Hippocampal formation (tissue), 2 donors: ENCODE measurements around the gene RHCG.

Experiments
- DNase-seq, 2 donors: peaks; one replicate each; lab custom pipeline; 2025; lab: John Stamatoyannopoulos, UW

The RHCG gene

DNA sequence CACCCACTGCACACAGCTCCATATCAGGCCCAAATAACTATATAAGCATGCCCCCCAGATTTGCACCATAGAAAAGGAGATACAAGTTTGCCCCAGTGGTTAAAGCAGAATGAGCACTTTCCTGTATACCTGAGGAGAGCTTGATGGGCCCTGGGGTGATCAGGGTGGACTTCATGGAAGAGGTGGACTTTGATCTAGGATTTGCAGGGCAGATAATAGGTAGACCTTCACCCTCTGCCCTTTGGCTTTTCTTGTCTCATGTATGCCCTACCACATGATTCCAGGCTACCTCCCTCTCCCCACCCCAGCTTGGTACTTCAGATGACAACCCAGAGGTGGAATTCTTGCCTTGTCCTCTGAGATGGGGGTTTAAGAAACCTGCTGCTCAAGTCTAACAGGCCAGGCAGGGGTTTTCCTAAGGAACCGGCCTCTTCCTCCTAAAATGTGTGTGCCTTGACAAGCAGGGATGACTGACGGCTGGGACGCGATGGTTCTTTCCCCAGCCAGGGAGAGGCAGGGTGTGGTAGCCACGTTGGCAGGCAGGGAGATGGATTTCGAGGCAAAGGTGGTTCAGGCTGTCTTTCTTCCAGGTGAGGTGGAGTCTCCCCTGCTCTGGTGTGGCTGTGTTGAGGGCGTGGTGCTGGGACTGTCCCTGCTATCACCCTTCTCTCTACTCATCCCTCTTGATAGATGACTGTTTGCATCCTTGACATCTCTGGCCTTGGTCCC is 6.6 kb upstream of the RHCG start:
- DNase-seq = no peak

DNA sequence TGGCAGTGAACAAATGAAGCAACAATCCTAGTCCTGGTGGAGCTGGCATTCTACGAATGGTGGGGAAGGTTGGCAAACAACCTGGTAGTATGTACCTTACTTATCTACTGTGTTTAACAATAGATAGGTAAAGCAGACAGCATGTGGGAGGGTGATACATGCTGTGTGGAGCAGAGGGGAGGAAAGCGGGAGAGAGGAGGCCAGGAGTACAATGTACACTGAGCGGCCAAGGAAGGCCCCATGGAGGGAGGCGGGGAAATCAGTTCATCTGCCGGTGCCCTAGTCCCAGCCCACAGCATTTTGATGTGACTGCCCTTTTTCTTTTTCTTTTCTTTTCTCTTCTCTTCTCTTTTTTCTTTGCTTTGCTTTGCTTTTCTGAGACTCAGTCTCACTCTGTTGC is 5.3 kb upstream of the RHCG start:
- no peak for DNase-seq

DNA sequence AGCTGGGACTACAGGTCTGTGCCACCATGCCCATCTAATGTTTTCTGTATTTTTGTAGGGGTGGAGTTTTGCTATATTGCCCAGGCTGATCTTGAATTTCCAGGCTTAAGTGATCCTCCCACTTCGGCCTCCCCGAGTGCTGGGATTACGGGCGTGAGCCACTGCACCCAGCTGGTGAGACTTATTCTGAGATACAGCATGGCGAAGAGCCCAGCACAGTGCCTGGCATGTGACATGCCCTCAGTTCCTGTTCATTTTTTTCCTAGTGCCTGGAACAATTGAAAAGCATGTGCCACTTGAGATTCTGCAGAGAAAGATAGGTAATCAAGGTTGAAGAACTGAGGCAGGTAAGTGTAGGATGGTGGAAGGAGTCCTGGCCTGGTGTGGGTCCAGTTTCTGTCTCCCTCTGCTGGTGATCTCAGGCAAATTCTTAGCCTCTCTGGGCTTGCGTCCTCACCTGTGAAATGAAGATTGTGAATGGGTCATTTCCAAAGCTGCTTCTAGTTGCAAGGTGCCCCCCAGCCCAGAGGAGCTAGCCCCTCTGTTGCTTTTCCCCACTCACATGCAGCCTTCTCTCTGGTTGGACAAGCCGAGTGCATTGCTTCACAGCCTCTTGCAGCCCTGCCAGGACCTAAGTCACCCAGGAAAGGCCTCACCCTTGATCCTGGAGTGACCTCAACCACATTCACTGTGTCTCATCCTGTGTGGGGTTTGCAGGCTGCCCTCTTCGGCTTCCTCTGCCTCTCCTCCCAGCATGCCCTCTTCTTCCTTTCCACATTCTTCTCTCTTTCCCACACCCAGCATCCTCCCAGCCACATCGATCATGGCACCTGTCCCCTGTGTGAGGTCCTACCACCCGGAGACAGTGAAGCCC is 4.3 kb upstream of the RHCG start:
- no peak for DNase-seq

DNA sequence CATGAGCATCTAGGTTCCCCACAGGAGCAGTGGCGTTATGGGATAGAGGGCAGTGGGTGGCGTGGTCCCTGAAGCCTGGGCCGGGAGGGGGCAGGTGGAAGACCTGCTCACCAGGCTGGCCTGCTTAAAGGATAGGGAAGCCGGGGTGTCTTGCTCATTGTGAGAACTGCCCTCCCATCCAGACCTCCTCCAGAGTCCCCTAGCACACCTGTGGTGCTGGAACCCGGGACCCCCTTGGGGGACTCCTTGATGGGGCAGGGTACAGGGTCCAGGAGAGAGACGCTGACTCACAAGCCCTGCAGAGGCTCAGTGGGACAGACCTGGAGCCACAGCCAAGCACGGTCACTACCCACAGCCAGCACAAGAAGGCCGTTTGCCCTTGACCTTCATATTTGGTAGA is 2.8 kb upstream of the RHCG start:
- no peak for DNase-seq

DNA sequence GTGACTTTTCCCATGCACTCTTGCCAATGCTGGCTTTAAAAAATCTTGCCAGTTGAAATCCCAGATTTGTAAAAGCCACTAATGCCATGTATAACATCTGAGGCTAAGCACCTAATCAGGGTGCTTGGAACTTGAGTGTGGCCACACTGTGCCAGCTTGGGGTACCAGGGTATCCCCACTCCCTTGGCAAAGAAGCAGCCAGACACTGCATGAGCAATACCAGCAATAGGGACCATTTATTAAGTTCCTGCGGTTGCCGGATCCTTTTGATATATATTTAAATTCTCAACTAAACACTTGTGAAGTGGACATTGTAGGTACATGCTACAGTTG is 2.2 kb upstream of the RHCG start:
- DNase-seq = no peak

DNA sequence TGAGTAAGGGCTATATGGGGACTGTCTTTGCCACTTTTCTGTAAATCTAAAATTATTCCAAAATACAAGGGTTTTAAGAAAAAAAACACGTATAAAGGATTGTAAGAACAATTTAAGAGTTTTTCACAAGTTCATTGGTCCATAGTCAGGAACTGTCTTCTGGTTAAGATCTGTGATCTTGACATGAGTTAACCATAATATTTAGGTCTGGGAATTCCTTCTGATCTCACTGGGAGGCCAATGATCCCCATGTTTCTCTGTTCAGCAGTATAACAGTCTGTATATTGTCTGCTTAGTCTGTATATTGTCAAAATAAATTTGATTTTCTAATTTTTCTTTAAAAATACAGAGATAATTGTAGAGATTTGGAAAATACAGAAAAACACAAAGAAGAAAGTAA is 848 bp upstream of the RHCG start:
- no peak for DNase-seq

DNA sequence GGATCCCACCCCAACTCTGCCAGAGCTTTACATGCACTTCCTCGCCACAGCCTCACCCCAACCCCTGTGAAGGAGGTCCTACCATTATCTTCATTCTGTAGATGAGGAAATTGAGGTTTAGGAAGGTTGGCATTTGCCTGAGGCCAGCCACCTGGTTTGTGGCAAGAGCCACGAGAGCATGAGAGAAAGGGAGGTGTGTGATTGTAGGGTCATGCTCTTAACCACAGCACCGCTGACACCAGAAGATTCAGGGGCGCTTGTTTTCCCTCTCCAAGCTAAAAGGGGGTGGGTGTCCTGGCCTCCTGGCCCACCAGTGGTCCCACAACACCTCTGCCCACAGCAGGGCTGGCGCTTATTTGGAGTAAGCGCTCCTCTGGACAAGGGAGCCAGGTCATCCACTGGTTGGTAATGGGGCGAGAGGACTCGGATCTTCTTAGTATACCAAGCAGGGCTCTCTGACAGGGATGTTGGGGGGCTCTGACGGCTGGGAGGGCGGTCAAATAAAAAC is 691 bp downstream of the RHCG start:
- no peak for DNase-seq

DNA sequence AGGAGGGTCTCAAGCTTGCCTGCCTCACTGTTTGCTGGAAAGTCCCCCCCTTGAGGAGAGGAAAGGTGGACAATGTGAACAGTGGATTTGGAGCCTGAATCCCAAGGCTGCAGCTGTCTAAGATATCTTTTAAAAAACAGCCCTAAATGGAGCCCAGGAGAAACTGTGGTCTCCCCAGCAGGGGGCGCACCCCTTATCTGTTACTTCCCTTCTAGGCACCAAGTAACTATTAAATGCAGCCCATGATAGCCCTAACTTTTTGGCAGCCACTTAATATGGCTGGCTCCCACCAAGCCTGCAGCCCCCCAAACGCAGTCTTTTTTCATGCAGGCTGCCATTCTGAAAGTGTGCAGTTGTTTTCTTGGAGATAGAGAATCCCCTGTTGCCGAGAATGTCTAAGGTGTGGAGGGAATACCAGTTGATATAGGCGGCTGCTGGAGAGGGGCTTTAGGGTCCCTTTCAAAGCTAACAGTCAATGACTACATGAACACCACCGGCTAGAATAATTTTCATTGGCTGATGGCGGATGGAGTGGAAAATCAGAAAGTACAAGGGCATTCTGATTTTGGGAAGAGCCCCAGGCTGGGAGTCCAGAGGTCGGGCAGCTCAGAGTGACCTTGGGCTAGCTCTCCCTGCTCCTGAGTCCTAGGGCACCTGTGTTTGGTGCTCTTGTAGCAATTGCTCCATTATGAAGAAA is 1.3 kb downstream of the RHCG start:
- no peak for DNase-seq

DNA sequence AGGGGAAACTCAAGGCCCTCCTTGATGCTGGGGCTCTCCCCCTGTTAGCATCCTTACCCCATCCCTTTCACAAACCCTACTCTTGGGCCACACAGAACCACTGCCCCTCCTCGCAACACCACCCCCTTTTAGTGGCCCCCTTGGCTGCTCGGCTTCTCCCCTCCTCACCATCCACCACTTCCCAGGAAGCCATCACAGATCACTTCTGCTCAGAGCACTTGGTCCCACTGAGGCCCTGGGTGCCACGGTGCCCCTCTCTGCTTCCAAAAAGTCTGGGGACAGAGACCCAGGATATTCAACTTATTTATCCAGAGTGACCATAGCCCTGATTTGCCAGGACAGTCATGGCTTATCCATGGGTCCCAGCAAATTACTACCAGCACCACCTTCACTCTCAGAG is 2.4 kb downstream of the RHCG start:
- DNase-seq = no peak

DNA sequence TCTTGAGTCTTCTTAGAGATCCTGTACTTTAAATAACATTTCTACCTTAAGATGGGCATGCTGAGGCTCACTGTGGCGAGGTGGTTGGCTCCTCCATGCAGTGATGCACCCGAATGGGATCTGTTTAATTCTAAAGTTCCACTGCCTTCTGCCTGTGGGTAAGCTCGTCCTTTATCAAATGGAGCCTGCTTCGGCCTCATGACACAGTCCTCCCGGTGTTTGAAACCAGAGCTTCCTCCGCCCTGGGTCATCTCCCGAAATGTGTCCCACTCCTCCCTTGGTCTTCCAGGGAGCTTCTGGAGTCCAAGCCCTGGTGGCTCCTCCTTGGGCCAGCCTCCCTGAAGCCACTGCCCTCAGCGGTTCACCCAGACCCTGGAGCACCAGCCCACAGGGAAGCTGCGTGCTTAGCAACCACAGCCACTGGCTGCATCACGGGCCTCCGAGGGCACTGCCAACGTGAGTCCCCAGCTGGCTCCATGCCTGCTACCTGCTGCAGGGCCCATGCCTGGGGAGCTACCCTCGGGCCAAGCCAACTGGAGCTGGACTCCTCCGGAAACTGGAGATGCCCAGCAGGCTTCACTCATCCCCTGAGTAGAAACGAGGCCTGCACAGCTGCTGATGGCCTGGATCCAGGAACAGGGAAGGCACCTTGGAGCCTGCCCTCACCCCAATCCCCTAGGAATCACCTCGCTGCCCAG is 3.3 kb downstream of the RHCG start:
- no peak for DNase-seq

DNA sequence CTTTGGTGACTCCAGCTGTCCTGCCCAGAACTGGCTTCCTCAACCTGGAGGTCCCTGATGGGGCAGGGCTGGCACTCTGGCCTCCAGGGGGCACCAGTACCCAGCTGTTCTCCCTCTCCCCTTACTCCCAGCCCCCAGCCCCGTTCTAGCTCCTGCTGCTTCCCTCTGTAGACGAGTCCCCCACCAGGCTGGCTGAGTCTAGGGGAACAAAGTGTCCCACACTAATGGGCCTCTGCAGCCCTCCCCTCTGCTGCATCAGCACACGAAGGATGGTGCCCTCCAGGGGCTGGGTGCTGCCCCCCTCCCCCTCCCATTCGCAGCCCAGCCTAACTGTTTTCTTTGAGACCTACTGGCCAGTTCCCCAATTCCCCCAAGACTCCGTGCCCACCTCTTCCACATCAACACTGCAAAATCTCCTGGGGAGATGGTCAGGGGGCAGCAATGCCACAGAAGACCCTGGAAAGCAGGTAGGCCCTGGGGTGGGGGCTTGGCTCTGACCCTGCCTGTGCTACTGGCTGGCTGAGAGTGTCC is 4.2 kb downstream of the RHCG start:
- no peak for DNase-seq

DNA sequence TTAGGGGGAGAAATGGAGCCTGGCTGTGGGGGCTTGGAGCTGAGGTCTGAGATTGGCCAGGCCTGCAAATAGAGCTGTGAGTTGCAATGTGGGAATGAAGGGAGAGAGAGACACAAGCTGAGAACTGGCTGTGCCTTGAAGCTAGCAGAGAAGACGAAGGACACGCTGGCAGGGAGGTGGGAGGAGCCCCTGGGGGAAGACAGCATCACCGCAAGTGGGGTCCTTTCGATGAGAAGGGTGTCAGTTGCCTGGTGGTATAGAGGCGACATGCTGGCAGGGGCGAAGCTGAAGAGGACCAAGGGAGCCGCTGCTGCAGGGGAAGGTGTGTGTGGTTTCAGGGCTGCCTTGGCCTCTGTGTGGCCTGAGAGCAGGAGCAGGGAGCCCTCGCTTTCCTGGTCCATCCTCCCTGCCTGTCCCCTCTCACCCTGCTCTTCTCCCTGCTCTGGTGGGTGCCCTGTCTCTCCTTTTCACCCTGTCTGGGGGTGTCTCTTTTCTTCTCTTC is 5.5 kb downstream of the RHCG start:
- DNase-seq = no peak

DNA sequence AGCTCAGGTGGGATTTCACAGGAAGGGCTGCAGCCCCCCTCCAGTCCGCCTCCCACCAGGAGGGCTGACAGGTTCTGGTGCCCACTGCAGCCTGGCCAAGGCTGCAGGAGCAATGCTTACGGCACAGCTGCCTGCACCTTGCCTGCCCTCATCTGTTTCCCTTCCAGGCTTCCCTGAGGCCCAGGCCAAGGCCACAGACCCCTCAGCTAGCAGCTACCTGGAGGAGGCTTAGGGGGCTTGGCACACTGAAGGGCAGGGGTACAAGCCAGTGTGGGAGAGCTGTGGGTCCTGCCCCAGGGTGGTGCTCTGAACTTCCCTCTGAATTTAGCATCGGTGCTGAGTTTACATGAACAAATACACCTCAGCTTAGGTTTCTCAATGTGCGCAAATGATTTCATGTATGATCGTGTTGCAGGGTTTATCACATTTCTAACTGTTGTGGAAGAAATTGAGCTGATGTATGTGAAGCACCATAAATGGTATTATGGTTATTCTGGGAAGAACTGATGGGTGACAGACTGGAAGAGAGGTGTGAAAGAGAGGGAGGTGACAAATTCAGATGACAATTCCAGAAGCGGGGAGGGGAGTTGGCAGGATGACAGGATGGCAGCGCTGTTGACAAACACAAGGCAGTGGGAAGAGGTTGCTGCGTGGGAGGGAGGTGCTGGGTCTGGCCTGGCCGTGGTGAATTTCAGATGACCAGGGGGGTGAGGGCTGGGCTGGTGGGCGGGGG is 6.1 kb downstream of the RHCG start:
- peak in 1 of 2 donors; percentile 14 for DNase-seq

DNA sequence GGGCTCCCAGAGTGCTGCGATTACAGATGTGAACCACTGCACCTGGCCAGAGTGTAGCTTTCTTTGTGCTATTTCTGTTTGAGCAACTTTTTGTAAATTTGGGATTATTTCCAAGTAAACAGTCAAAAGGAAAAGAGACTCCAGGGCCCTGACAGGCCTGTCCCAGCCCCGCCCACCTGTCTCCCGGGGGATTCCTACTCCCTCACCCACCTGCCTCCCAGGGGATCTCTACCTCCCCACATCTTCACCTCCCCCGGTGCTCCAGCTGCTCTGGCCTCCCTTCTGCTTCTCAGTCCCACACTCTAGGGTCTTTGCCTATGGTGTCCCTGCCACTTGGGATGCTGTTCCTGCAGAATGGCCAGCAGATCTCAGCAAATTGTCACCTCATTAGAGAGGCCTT is 7.0 kb downstream of the RHCG start:
- DNase-seq = no peak

DNA sequence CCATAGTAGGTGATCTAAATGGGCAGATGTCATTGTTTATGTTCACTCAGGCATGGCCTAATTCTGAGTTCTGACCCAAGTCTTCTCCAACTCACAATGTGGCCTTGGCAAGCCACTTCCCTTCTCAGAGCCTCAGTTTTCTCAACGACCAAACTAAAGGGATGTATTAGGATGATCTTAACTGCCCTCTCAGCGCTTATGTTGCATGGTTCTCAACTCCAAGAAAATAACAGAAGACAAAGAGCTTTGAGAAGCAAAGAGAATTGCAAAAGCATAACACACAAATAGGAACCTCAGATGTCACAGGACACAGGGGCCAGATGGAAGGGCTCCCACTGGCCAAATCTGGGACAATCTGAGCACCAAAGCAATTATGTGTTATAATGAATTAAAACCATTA is 8.6 kb downstream of the RHCG start:
- no peak for DNase-seq

DNA sequence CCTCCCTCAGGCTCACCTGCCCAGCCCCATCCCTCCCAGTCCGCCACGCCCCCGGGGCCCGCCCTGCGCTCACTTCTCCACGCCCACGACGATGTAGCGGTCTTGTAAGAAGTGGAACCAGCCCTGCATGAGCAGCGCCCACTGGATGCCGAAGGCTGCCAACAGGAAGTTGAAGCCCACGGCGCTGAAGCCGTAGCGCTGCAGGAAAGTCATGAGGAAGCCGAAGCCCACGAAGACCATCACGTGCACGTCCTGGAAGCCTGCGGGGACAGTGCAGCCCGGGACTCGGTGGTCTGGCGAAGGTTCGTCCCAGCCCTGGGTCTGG is 9.7 kb downstream of the RHCG start:
- no peak for DNase-seq

DNA sequence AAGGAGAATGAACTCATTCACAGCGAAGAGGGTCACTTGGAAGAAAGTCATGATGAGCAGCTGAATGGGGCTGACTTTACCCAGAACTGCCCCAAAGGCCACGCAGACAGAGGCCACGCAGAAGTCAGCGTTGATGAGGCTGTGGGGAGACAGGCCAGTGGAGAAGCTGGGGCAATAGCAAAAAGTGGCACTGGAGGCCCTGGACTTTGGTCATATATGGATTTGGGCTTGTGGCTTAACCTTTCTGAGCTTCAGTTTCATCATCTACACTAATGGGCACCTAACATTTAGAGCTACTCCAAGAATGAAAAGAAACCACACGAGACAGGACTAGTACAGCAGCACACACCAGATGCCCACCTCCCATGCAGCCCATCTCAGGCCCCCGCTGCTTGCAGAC is 13.3 kb downstream of the RHCG start:
- no peak for DNase-seq

DNA sequence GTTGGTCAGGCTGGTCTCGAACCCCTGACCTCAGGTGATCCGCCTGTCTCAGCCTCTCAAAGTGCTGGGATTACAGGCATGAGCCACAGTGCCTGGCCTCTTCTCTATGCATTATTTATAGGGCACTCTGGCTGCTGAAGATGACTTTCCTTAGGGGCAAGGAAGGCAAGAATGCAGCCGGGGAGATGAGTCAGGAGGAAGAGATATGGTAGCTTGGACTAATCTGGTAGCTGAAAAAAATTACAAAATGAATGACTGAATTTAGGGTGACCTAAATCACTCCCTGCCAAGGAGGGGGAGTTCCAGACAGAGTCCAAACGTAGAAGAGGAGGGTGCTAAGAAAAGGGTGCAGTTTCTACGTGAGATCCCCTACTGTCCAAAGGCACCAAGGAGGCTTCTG is 14.2 kb downstream of the RHCG start:
- DNase-seq = no peak

DNA sequence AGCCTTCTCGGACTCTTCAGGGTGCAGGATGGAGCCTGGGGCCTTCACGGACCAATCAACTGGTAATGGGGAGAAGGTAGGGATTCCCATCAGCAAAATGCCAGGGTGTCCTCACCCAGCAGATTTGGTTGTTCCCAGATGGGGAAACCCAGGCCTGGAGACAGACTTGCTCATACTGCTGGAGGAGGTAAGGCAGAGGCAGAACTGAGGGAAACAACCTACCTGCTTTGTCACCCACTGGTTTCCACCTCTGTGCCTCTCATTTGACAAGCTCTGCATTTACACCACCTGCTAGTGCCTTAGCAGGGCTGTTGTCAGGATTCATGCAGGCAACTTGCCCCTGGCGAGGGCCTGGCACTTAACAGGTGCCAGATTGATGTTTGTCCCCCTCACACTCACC is 15.9 kb downstream of the RHCG start:
- DNase-seq = no peak

DNA sequence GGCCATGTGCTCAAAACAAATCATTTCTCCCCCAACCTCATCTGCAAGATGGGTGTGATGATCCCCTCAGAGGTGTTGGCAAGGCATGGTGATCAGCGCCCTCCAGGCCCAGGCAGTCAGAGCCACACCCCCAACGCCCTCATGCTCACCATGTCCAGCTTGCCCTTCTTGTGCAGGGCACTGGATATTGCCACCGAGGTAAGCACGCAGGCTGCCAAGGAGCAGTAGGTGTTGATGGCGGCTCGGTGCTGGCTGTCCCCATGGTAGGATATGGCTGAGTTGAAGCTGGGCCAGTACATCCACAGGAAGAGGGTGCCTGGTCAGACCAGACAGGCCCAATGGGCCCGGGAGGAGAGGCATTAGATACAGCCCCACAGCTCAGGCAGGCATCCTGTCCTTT is 17.2 kb downstream of the RHCG start:
- no peak for DNase-seq
